ENCODE data around the gene EFNA4.

DNA sequence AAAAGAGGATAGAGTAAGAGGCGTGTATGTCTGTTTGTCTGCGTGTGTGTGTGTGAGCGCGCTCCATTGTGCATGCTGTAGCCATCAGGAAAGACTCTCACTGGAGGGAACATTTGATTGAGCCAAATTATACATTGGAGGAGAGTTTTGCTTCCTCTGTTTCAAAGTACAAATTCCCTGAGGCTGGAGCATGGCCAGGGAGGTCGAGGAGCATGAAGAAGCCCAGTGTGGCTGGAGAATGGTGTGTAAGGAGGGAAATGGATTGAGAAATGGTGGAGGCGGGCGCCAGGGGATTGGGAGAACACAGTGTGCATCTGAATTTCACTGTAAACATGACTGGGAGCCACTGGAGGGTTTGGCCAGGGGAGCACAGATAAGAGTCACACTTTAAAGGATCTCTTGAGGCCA, 42.1 kb downstream of the EFNA4 start:
- TF ChIP-seq, protein P1, sequence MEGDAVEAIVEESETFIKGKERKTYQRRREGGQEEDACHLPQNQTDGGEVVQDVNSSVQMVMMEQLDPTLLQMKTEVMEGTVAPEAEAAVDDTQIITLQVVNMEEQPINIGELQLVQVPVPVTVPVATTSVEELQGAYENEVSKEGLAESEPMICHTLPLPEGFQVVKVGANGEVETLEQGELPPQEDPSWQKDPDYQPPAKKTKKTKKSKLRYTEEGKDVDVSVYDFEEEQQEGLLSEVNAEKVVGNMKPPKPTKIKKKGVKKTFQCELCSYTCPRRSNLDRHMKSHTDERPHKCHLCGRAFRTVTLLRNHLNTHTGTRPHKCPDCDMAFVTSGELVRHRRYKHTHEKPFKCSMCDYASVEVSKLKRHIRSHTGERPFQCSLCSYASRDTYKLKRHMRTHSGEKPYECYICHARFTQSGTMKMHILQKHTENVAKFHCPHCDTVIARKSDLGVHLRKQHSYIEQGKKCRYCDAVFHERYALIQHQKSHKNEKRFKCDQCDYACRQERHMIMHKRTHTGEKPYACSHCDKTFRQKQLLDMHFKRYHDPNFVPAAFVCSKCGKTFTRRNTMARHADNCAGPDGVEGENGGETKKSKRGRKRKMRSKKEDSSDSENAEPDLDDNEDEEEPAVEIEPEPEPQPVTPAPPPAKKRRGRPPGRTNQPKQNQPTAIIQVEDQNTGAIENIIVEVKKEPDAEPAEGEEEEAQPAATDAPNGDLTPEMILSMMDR (IDR thresholded peaks at IDR 0.05) = no peak
- no peak for TF ChIP-seq POLR2AphosphoS5 (IDR thresholded peaks at IDR 0.05)

Measured in suprapubic skin (tissue), 3 donors.